Stomach (tissue), 9 donors: ENCODE measurements around the gene DMAC2L. TPM values are rescaled to one million over a fixed set of nuclear protein-coding genes. Genes with fewer than 3 reads are reported as not detected.

Source experiments
- DNase-seq, 2 donors: peaks; one replicate each; pipeline versions ENCODE4 v3.0.0 to v3.0.0-alpha.2; 2013 to 2019
- H3K27ac ChIP-seq, 5 donors: fragments of 200-600 bp in 4 of 5; sonication (generic) in 4 of 5; one replicate each; pipeline ENCODE4 v1.5.1; 2013 to 2019; ENCODE audit warnings: mild to moderate bottlenecking in 1 of 5, moderate library complexity in 1 of 5
- H3K27me3 ChIP-seq, 3 donors: fragments of 200-600 bp; sonication (generic); one replicate each; pipeline ENCODE4 v1.5.1; 2017 to 2019; ENCODE audit warnings: mixed run types in 1 of 3
- H3K36me3 ChIP-seq, 4 donors: fragments of 200-600 bp; sonication (generic); 1 replicate in 3 of 4; 2 replicates in 1 of 4; pipeline ENCODE4 v1.5.1; 2016 to 2019
- H3K4me1 ChIP-seq, 4 donors: fragments of 200-600 bp; sonication (generic); one replicate each; pipeline ENCODE4 v1.5.1; 2016 to 2019
- H3K4me3 ChIP-seq, 4 donors: fragments of 200-600 bp; sonication (generic) in 3 of 4; one replicate each; pipeline ENCODE4 v1.5.1; 2016 to 2019; ENCODE audit warnings: mild to moderate bottlenecking in 1 of 4
- H3K9me3 ChIP-seq, 4 donors: fragments of 200-600 bp; sonication (generic); one replicate each; pipeline ENCODE4 v1.5.1; 2016 to 2019
- EP300 ChIP-seq: sonication (generic); formaldehyde crosslinking; IDR thresholded peaks from one replicate; pipeline ENCODE4 v1.6.1; 2017; ENCODE audit warnings: antibody characterized with exemption
- POLR2A ChIP-seq, 4 donors: fragments of 450-650 bp; IDR thresholded peaks; one replicate each; pipeline ENCODE4 v1.6.1; 2016; ENCODE audit warnings: antibody characterized with exemption in 4 of 4, control low read depth in 2 of 4, mild to moderate bottlenecking in 1 of 4, moderate library complexity in 1 of 4
- POLR2AphosphoS5 ChIP-seq, 3 donors: sonication (generic); formaldehyde crosslinking; IDR thresholded peaks; one replicate each; pipeline ENCODE4 v1.6.1; 2016; ENCODE audit warnings: antibody characterized with exemption in 3 of 3
- WGBS, 5 donors: extraction: QIAGEN DNeasy Blood & Tissue Kit in 3 of 5; methylation state at CpG; one replicate each; pipeline versions ENCODE4 v1.1.5 to v1.1.7; 2013 to 2018; 5-methylcytosine and 5-hydroxymethylcytosine counted together
- intact Hi-C: fragments of 100-400 bp; cut with DNase I; formaldehyde crosslinking; loops from one replicate; pipeline ENCODE4 v1.15.1; 2023; ENCODE audit warnings: low total_unique reads
- polyA plus RNA-seq, 3 donors: library from polyadenylated mRNA; stranded (reverse); fragments of 200-250 nt; gene quantifications; one replicate each; pipeline ENCODE4 v1.2.3, GENCODE V29; 2013
- total RNA-seq, 5 donors: library from RNA; depleted of rRNA; stranded (reverse); fragments of >200 nt; gene quantifications; one replicate each; pipeline versions ENCODE4 v1.1.0 to v1.2.3, GENCODE V29; 2014 to 2016
- TF ChIP-seq, protein P1 (sequence below), 7 experiments: fragments of 450-650 bp in 4 of 7; fragments of 200-600 bp in 3 of 7; sonication (generic) in 3 of 7; IDR thresholded peaks; one replicate each; pipeline ENCODE4 v1.5.1; 2016 to 2019; ENCODE audit warnings: antibody characterized with exemption in 7 of 7, control low read depth in 2 of 7, mild to moderate bottlenecking in 1 of 7
- donor health status: healthy with polysubstance abuse.
- donor health status: Bipolar disorder and iron deficiency.
- donor health status: healthy.

DMAC2L gene
- total and polyA plus RNA-seq, 8 donors, result 1.3 to 83.4 (median 15.4) TPM

DNA sequence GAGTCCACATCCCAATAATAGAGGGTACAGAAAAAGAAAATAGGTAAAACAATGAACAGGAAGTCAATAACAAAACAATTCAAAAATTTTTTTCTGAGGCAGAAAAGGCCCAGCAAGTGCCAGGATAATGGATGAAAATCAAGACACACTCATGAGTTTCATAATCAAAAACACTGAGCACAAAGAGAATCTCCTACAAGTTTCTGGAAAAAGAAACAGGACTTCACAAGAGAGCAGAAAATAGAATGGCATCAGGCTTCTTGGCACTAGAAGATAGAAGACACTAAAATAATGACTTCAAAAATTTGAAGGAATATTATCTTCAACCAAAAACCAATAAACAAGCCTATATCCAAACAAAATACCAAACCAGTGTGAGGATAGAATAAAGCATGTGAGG is 36.8 kb downstream of the DMAC2L start:
- intact Hi-C loops, result no loop called here
- no peak overlapping the region for H3K4me3 ChIP-seq
- TF ChIP-seq, protein P1, sequence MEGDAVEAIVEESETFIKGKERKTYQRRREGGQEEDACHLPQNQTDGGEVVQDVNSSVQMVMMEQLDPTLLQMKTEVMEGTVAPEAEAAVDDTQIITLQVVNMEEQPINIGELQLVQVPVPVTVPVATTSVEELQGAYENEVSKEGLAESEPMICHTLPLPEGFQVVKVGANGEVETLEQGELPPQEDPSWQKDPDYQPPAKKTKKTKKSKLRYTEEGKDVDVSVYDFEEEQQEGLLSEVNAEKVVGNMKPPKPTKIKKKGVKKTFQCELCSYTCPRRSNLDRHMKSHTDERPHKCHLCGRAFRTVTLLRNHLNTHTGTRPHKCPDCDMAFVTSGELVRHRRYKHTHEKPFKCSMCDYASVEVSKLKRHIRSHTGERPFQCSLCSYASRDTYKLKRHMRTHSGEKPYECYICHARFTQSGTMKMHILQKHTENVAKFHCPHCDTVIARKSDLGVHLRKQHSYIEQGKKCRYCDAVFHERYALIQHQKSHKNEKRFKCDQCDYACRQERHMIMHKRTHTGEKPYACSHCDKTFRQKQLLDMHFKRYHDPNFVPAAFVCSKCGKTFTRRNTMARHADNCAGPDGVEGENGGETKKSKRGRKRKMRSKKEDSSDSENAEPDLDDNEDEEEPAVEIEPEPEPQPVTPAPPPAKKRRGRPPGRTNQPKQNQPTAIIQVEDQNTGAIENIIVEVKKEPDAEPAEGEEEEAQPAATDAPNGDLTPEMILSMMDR (IDR thresholded peaks at IDR 0.05), result no peak
- TF ChIP-seq EP300, result no peak
- no peak for TF ChIP-seq POLR2AphosphoS5 (IDR thresholded peaks at IDR 0.05)
- no peak for TF ChIP-seq POLR2A (IDR thresholded peaks at IDR 0.05)
- no peak overlapping the region for H3K27ac ChIP-seq
- no peaks in the 10 kb centered on the region for H3K9me3 ChIP-seq
- H3K27me3 ChIP-seq, result no peaks in the 10 kb centered on the region
- DNase-seq, result no peak
- no peaks in the 10 kb centered on the region for H3K36me3 ChIP-seq
- H3K4me1 ChIP-seq, result peaks cover 0 to 17% (median 9%) of the 10 kb centered on the region in 4 donors

DNA sequence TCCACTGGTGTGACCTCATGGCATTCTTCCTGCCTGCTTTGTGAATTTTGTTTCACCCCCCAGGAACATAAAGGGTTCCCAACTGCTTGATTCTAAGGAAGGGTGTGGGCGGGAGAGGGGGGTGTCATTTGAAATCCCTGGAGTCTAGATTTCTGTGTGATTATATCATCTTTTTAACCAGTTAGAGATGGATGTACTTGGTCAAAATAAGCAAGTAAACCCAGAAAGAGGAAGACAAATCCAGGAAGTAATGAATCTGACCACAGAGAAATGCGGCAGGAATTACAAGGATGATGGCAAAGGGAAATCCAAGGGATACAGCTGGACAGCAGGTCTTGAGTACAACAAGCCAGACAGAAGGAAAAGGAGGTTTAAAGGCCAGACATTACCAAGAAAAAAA is 38.9 kb downstream of the DMAC2L start:
- no peak for DNase-seq
- TF ChIP-seq, protein P1 (IDR thresholded peaks at IDR 0.05), result no peak
- TF ChIP-seq POLR2A (IDR thresholded peaks at IDR 0.05) (no peak), EP300 (no peak), POLR2AphosphoS5 (IDR thresholded peaks at IDR 0.05) (no peak)
- Histone ChIP-seq H3K27ac (no peak overlapping the region), H3K27me3 (no peaks in the 10 kb centered on the region), H3K36me3 (no peaks in the 10 kb centered on the region), H3K4me3 (no peak overlapping the region), H3K9me3 (no peaks in the 10 kb centered on the region), H3K4me1 (peaks cover 0 to 8% (median 8%) of the 10 kb centered on the region in 4 donors)
- intact Hi-C loops, result no loop called here
- 60 to 88% (median 76%) methylated on average over 2 of the region's 2 CpGs for WGBS, 5 donors

DNA sequence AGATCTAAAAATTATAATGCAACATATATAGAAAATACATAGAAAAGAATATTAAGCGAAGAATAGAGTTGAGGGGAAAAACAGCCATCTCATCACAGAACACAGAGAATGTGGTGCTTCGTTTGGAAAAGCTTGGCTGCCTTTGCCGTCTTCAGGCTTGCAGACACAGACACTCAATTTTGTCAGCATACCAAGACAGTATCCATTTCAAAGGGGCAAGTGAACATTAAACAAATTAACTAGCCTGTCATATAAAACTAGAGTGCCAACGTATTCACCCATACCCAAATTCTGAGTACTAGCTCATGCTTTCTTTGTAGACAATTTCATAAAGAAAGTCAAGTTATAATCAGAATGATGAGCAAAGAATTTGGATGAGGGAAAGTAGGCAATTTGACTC is 40.5 kb downstream of the DMAC2L start:
- peaks cover 0 to 7% (median 3%) of the 10 kb centered on the region in 4 donors for H3K4me1 ChIP-seq
- no peak for TF ChIP-seq EP300
- no peak for TF ChIP-seq POLR2AphosphoS5 (IDR thresholded peaks at IDR 0.05)
- TF ChIP-seq, protein P1 (IDR thresholded peaks at IDR 0.05), result no peak
- TF ChIP-seq POLR2A (IDR thresholded peaks at IDR 0.05), result no peak
- no peak overlapping the region for H3K4me3 ChIP-seq
- H3K27me3 ChIP-seq, result no peaks in the 10 kb centered on the region
- DNase-seq, result no peak
- peaks cover 0 to 3% (median under 1%) of the 10 kb centered on the region in 4 donors for H3K36me3 ChIP-seq
- WGBS, 5 donors, result 78 to 88% (median 83%) methylated on average over 4 of the region's 4 CpGs
- intact Hi-C loops, result no loop called here
- H3K9me3 ChIP-seq, result no peaks in the 10 kb centered on the region
- H3K27ac ChIP-seq, result no peak overlapping the region

DNA sequence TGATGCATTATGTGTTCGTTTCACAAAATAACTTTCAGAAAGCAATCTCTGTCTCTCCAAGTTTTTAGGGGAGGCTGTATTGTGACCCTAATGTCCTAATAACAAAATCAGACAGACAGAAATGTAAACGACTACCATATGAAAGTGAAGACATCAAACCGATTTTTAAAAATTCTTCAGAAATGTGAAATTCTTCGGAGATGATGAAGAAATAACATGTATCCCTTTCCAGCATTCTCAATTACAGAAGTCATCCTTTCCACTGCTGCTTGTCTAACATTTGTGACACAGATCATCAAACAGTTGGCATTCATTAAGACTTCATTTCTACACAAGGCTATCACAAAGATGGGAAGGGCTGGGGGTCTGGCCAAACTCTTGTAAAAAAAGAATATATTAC is 41.0 kb downstream of the DMAC2L start:
- TF ChIP-seq EP300, result no peak
- no peak for TF ChIP-seq POLR2A (IDR thresholded peaks at IDR 0.05)
- no peak for TF ChIP-seq POLR2AphosphoS5 (IDR thresholded peaks at IDR 0.05)
- TF ChIP-seq, protein P1 (IDR thresholded peaks at IDR 0.05), result no peak
- Histone ChIP-seq H3K36me3 (peaks cover 0 to 5% (median 1%) of the 10 kb centered on the region in 4 donors), H3K4me3 (no peak overlapping the region), H3K9me3 (no peaks in the 10 kb centered on the region), H3K27ac (no peak overlapping the region), H3K27me3 (no peaks in the 10 kb centered on the region), H3K4me1 (peaks cover 0 to 2% (median 0%) of the 10 kb centered on the region in 4 donors)
- no peak for DNase-seq
- WGBS, 5 donors, result 83 to 89% (median 85%) methylated on average over 4 of the region's 4 CpGs
- intact Hi-C loops, result no loop called here
